Islet of Langerhans (tissue), 1 donor: ENCODE measurements around the gene KRTAP10-4.
"Not testable (repeated sequence)": the region's sequence is repeated elsewhere in the genome, so short reads cannot be mapped to it uniquely, and the experiment has no call there.

Experiments
- FAIRE-seq: peaks from one replicate; lab custom pipeline; 2011; peaks lifted over from hg19 to GRCh38; lab: Jason Lieb, UNC

Gene KRTAP10-4

GRCh38 chr21:44557491-44558328 is 15.8 kb upstream of the KRTAP10-4 start:
- no peak for FAIRE-seq

- not testable (repeated sequence) for FAIRE-seq
Observed at GRCh38 chr21:44558329-44558675, 15.2 kb upstream of the KRTAP10-4 start.

- no peak for FAIRE-seq
Observed at GRCh38 chr21:44558695-44559094, 14.8 kb upstream of the KRTAP10-4 start, which contains the start of gene KRTAP10-3. TSS of gene KRTAP10-3 (minus strand) at chr21:44558795. CDS start at chr21:44558715, 80 bp downstream.

- FAIRE-seq, result no peak
Observed at GRCh38 chr21:44564099-44564498, 9.4 kb upstream of the KRTAP10-4 start.

- FAIRE-seq, result no peak
Observed at GRCh38 chr21:44564886-44565598, 8.5 kb upstream of the KRTAP10-4 start.

- FAIRE-seq, result no peak
Observed at GRCh38 chr21:44566403-44566802, 7.1 kb upstream of the KRTAP10-4 start.

- no peak for FAIRE-seq
Observed at GRCh38 chr21:44567481-44568171, 5.9 kb upstream of the KRTAP10-4 start.

- FAIRE-seq, result no peak
Observed at GRCh38 chr21:44568261-44568660, 5.3 kb upstream of the KRTAP10-4 start.

- no peak for FAIRE-seq
Observed at GRCh38 chr21:44568667-44569556, 4.6 kb upstream of the KRTAP10-4 start.

- FAIRE-seq, result no peak
Observed at GRCh38 chr21:44569861-44570517, 3.5 kb upstream of the KRTAP10-4 start.

- no peak for FAIRE-seq
Observed at GRCh38 chr21:44571296-44571695, 2.2 kb upstream of the KRTAP10-4 start.

- no peak for FAIRE-seq
Observed at GRCh38 chr21:44571844-44572782, 1.4 kb upstream of the KRTAP10-4 start.

GRCh38 chr21:44572959-44573583 is 458 bp upstream of the KRTAP10-4 start:
- no peak for FAIRE-seq

GRCh38 chr21:44574457-44575306 is 1.2 kb downstream of the KRTAP10-4 start:
- FAIRE-seq, result no peak

GRCh38 chr21:44575307-44576024 is 1.9 kb downstream of the KRTAP10-4 start:
- FAIRE-seq, result no peak

- no peak for FAIRE-seq
Observed at GRCh38 chr21:44576025-44576420, 2.5 kb downstream of the KRTAP10-4 start.

- FAIRE-seq, result no peak
Observed at GRCh38 chr21:44578371-44579055, 5.0 kb downstream of the KRTAP10-4 start.
